Loucy (cell line): ENCODE data around the gene TPM4.

Experiments
- H2AFZ ChIP-seq: fragments of 200-600 bp; sonication (generic); 2 replicates; pipeline ENCODE4 v1.6.0; 2016; ENCODE audit warnings: antibody characterized with exemption, mild to moderate bottlenecking, low read length, moderate library complexity
- H3F3A ChIP-seq: fragments of 200-600 bp; 2 replicates; pipeline ENCODE4 v1.6.0; 2016; ENCODE audit warnings: antibody characterized with exemption, low read depth, mild to moderate bottlenecking
- H3K27me3 ChIP-seq: fragments of 200-600 bp; sonication (generic); 2 replicates; pipeline ENCODE4 v1.6.1; 2014; ENCODE audit warnings: low read length, mild to moderate bottlenecking; ENCODE audit not compliant: insufficient read depth, poor library complexity, severe bottlenecking
- H3K36me3 ChIP-seq: fragments of 200-600 bp; sonication (generic); 2 replicates; pipeline ENCODE4 v1.6.1; 2016; ENCODE audit warnings: low read length; ENCODE audit not compliant: insufficient read depth
- H3K4me1 ChIP-seq: fragments of 200-600 bp; sonication (generic); 2 replicates; pipeline ENCODE4 v1.5.1; 2014; ENCODE audit warnings: low read length, mild to moderate bottlenecking; ENCODE audit not compliant: insufficient read depth, poor library complexity, severe bottlenecking
- H3K4me2 ChIP-seq: fragments of 200-600 bp; sonication (generic); 2 replicates; pipeline ENCODE4 v1.6.0; 2014; ENCODE audit warnings: antibody characterized with exemption, low read length, low read depth, mild to moderate bottlenecking; ENCODE audit not compliant: poor library complexity, severe bottlenecking
- H3K4me3 ChIP-seq: fragments of 200-600 bp; sonication (generic); 2 replicates; pipeline ENCODE4 v1.5.1; 2014; ENCODE audit warnings: low read length, mild to moderate bottlenecking, mixed read lengths; ENCODE audit not compliant: poor library complexity, severe bottlenecking
- H3K79me2 ChIP-seq: fragments of 200-600 bp; sonication (generic); 2 replicates; pipeline ENCODE4 v1.6.1; 2014; ENCODE audit warnings: low read length; ENCODE audit not compliant: insufficient read depth
- H3K9ac ChIP-seq: fragments of 200-600 bp; sonication (generic); 2 replicates; pipeline ENCODE4 v1.6.0; 2014; ENCODE audit warnings: mild to moderate bottlenecking, low read depth, low read length, moderate library complexity; ENCODE audit not compliant: poor library complexity, severe bottlenecking
- H3K9me2 ChIP-seq: fragments of 200-600 bp; sonication (generic); replicated peaks from 2 replicates; pipeline ENCODE4 v1.6.1; 2016; ENCODE audit warnings: low read depth, low read length, mixed read lengths
- H3K9me3 ChIP-seq: fragments of 200-600 bp; sonication (generic); 2 replicates; pipeline ENCODE4 v1.6.1; 2014; ENCODE audit warnings: mild to moderate bottlenecking, antibody characterized with exemption, low read length, low read depth; ENCODE audit not compliant: insufficient read depth
- H4K20me1 ChIP-seq: fragments of 200-600 bp; sonication (generic); 2 replicates; pipeline ENCODE4 v1.6.0; 2014; ENCODE audit warnings: antibody characterized with exemption, low read length, mild to moderate bottlenecking; ENCODE audit not compliant: insufficient read depth, poor library complexity, severe bottlenecking
- EZH2phosphoT487 ChIP-seq: fragments of 200-600 bp; IDR thresholded peaks from 2 replicates; pipeline ENCODE4 v1.6.1; 2018; ENCODE audit warnings: antibody characterized with exemption, mild to moderate bottlenecking, moderate library complexity, borderline replicate concordance
- TF ChIP-seq, protein P1 (sequence below): fragments of 200-600 bp; sonication (generic); conservative IDR thresholded peaks from 2 replicates; pipeline ENCODE4 v1.5.1; 2014; ENCODE audit warnings: mild to moderate bottlenecking, antibody characterized with exemption, low read length

TPM4 gene

DNA sequence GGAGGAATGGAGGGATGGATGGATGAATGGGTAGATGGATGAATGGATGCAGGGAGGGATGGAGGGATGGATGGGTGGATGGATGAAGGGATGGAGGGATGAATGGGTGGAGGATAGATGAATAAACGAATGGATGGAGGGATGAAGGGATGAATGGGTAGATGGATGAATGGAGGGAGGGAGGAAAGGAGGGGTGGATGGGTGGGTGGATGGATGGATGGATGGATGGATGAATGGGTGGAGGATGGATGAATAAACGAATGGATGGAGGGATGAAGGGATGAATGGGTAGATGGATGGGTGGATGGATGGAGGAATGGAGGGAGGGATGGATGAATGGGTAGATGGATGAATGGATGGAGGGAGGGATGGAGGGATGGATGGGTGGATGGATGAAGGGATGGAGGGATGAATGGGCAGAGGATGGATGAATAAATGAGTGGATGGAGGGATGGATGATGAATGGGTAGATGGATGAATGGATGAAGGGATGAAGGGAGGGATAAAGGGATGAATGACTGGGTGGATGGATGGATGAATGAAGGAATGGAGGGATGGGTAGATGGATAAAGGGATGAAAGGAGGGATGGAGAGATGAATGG, 33.0 kb upstream of the TPM4 start:
- H3K36me3 ChIP-seq: no peaks in the 10 kb centered on the region
- H3K9me3 ChIP-seq: no peaks in the 10 kb centered on the region
- no peaks in the 10 kb centered on the region for H4K20me1 ChIP-seq
- no peaks in the 10 kb centered on the region for H3F3A ChIP-seq
- H3K4me3 ChIP-seq: no peak overlapping the region
- no peaks in the 10 kb centered on the region for H3K9me2 ChIP-seq
- no peaks in the 10 kb centered on the region for H3K79me2 ChIP-seq
- TF ChIP-seq, protein P1, sequence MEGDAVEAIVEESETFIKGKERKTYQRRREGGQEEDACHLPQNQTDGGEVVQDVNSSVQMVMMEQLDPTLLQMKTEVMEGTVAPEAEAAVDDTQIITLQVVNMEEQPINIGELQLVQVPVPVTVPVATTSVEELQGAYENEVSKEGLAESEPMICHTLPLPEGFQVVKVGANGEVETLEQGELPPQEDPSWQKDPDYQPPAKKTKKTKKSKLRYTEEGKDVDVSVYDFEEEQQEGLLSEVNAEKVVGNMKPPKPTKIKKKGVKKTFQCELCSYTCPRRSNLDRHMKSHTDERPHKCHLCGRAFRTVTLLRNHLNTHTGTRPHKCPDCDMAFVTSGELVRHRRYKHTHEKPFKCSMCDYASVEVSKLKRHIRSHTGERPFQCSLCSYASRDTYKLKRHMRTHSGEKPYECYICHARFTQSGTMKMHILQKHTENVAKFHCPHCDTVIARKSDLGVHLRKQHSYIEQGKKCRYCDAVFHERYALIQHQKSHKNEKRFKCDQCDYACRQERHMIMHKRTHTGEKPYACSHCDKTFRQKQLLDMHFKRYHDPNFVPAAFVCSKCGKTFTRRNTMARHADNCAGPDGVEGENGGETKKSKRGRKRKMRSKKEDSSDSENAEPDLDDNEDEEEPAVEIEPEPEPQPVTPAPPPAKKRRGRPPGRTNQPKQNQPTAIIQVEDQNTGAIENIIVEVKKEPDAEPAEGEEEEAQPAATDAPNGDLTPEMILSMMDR: no peak
- no peak for TF ChIP-seq EZH2phosphoT487
- H3K4me2 ChIP-seq: no peak overlapping the region
- H3K4me1 ChIP-seq: peaks cover 4% of the 10 kb centered on the region
- H3K9ac ChIP-seq: no peak overlapping the region
- no peak overlapping the region for H2AFZ ChIP-seq
- H3K27me3 ChIP-seq: no peaks in the 10 kb centered on the region

DNA sequence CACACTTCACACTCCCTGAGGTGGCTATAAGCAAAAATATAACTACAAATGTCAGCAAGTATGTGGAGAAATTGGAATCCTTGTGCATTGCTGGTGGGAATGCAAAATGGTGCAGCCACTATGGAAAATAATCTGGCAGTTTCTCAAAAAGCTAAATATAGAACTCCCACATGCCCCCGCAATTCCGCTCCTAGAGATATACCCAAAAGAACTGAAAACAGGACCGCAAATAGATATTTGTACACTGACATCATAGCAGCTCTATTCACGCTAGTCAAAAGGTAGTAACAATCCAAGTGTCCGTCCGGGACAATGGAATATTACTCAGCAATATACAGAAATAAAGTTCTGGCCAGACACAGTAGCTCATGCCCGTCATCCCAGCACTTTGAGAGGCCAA, 31.5 kb upstream of the TPM4 start:
- no peaks in the 10 kb centered on the region for H3K9me2 ChIP-seq
- H2AFZ ChIP-seq: no peak overlapping the region
- H3K4me2 ChIP-seq: no peak overlapping the region
- TF ChIP-seq EZH2phosphoT487: no peak
- TF ChIP-seq, protein P1: no peak
- H3K4me3 ChIP-seq: no peak overlapping the region
- no peaks in the 10 kb centered on the region for H3K9me3 ChIP-seq
- no peaks in the 10 kb centered on the region for H3K79me2 ChIP-seq
- H4K20me1 ChIP-seq: no peaks in the 10 kb centered on the region
- no peaks in the 10 kb centered on the region for H3F3A ChIP-seq
- peaks cover 4% of the 10 kb centered on the region for H3K4me1 ChIP-seq
- no peaks in the 10 kb centered on the region for H3K27me3 ChIP-seq
- H3K36me3 ChIP-seq: no peaks in the 10 kb centered on the region
- no peak overlapping the region for H3K9ac ChIP-seq

DNA sequence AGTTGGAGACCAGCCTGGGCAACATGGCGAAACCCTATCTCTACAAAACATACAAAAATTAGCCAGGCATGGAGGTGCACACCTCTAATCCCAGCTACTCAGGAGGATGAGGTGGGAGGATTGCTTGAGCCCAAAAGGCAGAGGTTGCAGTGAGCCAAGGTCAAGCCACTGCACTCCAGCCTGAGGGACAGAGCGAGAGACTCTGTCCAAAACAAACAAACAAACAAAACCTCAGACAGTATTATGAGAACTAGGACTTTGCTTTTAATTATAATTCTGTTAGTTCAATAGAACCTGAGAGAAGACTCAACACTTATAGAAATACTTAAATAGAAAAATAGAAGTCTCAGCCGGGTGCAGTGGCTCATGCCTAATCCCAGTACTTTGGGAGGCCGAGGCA, 31.1 kb upstream of the TPM4 start:
- Histone ChIP-seq H3K4me1 (peaks cover 4% of the 10 kb centered on the region), H2AFZ (no peak overlapping the region), H4K20me1 (no peaks in the 10 kb centered on the region), H3K36me3 (no peaks in the 10 kb centered on the region), H3K27me3 (no peaks in the 10 kb centered on the region), H3K9me2 (no peaks in the 10 kb centered on the region), H3F3A (no peaks in the 10 kb centered on the region), H3K4me3 (no peak overlapping the region), H3K4me2 (no peak overlapping the region), H3K9me3 (no peaks in the 10 kb centered on the region), H3K9ac (no peak overlapping the region), H3K79me2 (no peaks in the 10 kb centered on the region)
- TF ChIP-seq, protein P1: no peak
- TF ChIP-seq EZH2phosphoT487: no peak
